ENCODE results near the gene ETNK2.
"Not testable (repeated sequence)": the region's sequence is repeated elsewhere in the genome, so short reads cannot be mapped to it uniquely, and the experiment has no call there.

Gene ETNK2

DNA sequence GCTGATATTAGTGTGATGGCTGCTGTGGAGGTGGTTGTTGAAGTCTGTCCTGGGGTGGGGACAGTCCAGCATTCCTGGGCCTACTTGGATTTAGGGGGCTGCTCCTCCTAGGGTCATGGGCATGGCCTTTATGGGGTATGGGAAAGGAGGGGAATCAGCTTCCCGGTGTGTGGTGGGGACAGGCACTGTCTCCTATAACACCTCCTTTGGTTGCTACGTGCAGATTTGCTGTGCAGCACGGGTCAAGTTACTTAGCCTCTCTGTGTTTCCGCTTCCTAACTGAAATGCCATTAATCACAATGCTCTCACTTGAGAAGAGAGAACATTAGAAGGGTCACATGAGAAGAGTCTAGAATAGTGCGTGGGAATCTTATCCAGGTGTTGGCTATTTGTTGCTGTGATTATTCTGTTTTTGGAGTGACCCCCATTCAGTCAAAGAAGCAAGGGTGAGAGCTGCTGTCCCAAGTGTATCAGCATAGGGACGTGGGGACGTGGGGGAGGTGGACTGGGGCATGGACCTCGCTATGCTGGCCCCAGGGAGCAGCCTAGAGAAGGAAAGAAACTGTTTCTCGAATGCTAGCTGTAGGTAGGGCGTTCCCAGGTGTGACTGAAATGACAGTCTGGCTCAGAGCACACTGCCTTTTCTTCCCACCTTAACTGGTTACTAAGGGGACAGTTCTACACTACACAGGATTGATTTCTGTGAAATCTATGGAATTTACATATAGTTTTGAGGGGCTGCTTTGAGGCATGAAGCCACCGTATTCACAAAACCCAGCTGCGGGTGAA, 59.0 kb downstream of the ETNK2 start:
- H3K36me3 ChIP-seq (ENCODE audit: control insufficient read depth in 1 of 2, insufficient read depth in 2 of 2, low read length in 2 of 2), result no peaks in the 10 kb centered on the region
- H3K9ac ChIP-seq (ENCODE audit: low read depth in 1 of 2, low read length in 2 of 2), result peak overlapping the region; percentile 35 to 65
- peak overlapping the region; percentile 8 to 47 for H3K4me3 ChIP-seq (ENCODE audit: low read depth in 1 of 2, low read length in 2 of 2)
- peaks cover 23 to 31% of the 10 kb centered on the region in 2 donors for H3K4me1 ChIP-seq (ENCODE audit: control insufficient read depth in 1 of 2, insufficient read depth in 2 of 2, low read length in 2 of 2)
- H3K9me3 ChIP-seq (ENCODE audit: control insufficient read depth in 1 of 2, low read length in 2 of 2), result no peaks in the 10 kb centered on the region
- H3K27ac ChIP-seq (ENCODE audit: low read depth, low read length), result peak overlapping the region; percentile 82
- H3K27me3 ChIP-seq (ENCODE audit: control insufficient read depth in 1 of 2, insufficient read depth in 2 of 2, low read length in 2 of 2), result no peaks in the 10 kb centered on the region

DNA sequence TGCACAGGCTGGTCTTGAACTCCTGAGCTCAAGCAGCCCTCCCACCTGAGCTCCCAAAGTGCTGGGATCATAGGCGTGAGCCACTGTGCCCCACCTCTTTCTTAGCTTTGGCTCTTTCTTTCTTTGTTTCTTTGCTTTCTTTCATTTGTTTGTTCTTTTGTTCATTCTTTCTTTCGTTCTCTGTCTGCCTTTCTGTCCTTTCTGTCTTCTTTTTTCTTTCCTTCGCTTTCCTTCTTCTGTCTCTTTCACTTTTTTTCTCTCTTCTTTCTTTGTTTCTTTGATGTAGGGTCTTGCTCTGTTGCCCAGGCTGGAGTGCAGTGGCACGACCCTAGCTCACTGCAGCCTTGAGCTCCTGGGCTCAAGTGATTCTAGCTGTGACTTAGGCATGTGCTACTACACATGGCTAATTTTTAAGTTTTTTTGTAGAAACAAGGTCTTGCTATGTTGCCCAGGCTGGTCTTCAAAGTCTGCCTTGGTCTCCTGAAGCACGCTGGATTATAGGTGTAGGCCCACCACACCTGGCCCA, 60.0 kb downstream of the ETNK2 start:
- no peaks in the 10 kb centered on the region for H3K9me3 ChIP-seq (ENCODE audit: control insufficient read depth in 1 of 2, low read length in 2 of 2)
- H3K36me3 ChIP-seq (ENCODE audit: control insufficient read depth in 1 of 2, insufficient read depth in 2 of 2, low read length in 2 of 2), result no peaks in the 10 kb centered on the region
- no peak overlapping the region for H3K9ac ChIP-seq (ENCODE audit: low read depth in 1 of 2, low read length in 2 of 2)
- H3K27ac ChIP-seq (ENCODE audit: low read depth, low read length), result no peak overlapping the region
- H3K4me3 ChIP-seq (ENCODE audit: low read depth in 1 of 2, low read length in 2 of 2), result no peak overlapping the region
- H3K4me1 ChIP-seq (ENCODE audit: control insufficient read depth in 1 of 2, insufficient read depth in 2 of 2, low read length in 2 of 2), result peaks cover 26 to 39% of the 10 kb centered on the region in 2 donors
- no peaks in the 10 kb centered on the region for H3K27me3 ChIP-seq (ENCODE audit: control insufficient read depth in 1 of 2, insufficient read depth in 2 of 2, low read length in 2 of 2)

GRCh38 chr1:204091066-204091465, 60.8 kb downstream of the ETNK2 start:
- Histone ChIP-seq H3K9ac (ENCODE audit: low read depth in 1 of 2, low read length in 2 of 2) (no peak overlapping the region), H3K36me3 (ENCODE audit: control insufficient read depth in 1 of 2, insufficient read depth in 2 of 2, low read length in 2 of 2) (no peaks in the 10 kb centered on the region), H3K9me3 (ENCODE audit: control insufficient read depth in 1 of 2, low read length in 2 of 2) (no peaks in the 10 kb centered on the region), H3K27me3 (ENCODE audit: control insufficient read depth in 1 of 2, insufficient read depth in 2 of 2, low read length in 2 of 2) (no peaks in the 10 kb centered on the region), H3K4me1 (ENCODE audit: control insufficient read depth in 1 of 2, insufficient read depth in 2 of 2, low read length in 2 of 2) (peaks cover 26 to 40% of the 10 kb centered on the region in 2 donors), H3K4me3 (ENCODE audit: low read depth in 1 of 2, low read length in 2 of 2) (no peak overlapping the region), H3K27ac (ENCODE audit: low read depth, low read length) (no peak overlapping the region)

- not testable (repeated sequence) for H3K27ac ChIP-seq (ENCODE audit: low read depth, low read length); H3K27me3 ChIP-seq (ENCODE audit: control insufficient read depth in 1 of 2, insufficient read depth in 2 of 2, low read length in 2 of 2); H3K9me3 ChIP-seq (ENCODE audit: control insufficient read depth in 1 of 2, low read length in 2 of 2); H3K4me3 ChIP-seq (ENCODE audit: low read depth in 1 of 2, low read length in 2 of 2); H3K9ac ChIP-seq (ENCODE audit: low read depth in 1 of 2, low read length in 2 of 2); H3K36me3 ChIP-seq (ENCODE audit: control insufficient read depth in 1 of 2, insufficient read depth in 2 of 2, low read length in 2 of 2)
- H3K4me1 ChIP-seq (ENCODE audit: control insufficient read depth in 1 of 2, insufficient read depth in 2 of 2, low read length in 2 of 2), result peaks cover 27 to 45% of the 10 kb centered on the region in 2 donors
These were observed 61.7 kb downstream of the ETNK2 start for GRCh38 chr1:204090132-204090531.

GRCh38 chr1:204089044-204089751, 62.6 kb downstream of the ETNK2 start:
- no peaks in the 10 kb centered on the region for H3K36me3 ChIP-seq (ENCODE audit: control insufficient read depth in 1 of 2, insufficient read depth in 2 of 2, low read length in 2 of 2)
- H3K4me3 ChIP-seq (ENCODE audit: low read depth in 1 of 2, low read length in 2 of 2), result no peak overlapping the region
- no peaks in the 10 kb centered on the region for H3K9me3 ChIP-seq (ENCODE audit: control insufficient read depth in 1 of 2, low read length in 2 of 2)
- peak overlapping the region; percentile 52 for H3K27ac ChIP-seq (ENCODE audit: low read depth, low read length)
- H3K4me1 ChIP-seq (ENCODE audit: control insufficient read depth in 1 of 2, insufficient read depth in 2 of 2, low read length in 2 of 2), result peaks cover 34 to 50% of the 10 kb centered on the region in 2 donors
- H3K9ac ChIP-seq (ENCODE audit: low read depth in 1 of 2, low read length in 2 of 2), result no peak overlapping the region
- no peaks in the 10 kb centered on the region for H3K27me3 ChIP-seq (ENCODE audit: control insufficient read depth in 1 of 2, insufficient read depth in 2 of 2, low read length in 2 of 2)

- H3K9ac ChIP-seq (ENCODE audit: low read depth in 1 of 2, low read length in 2 of 2), result peak overlapping the region in 1 of 2 donors; percentile 18
- peaks cover 34 to 53% of the 10 kb centered on the region in 2 donors for H3K4me1 ChIP-seq (ENCODE audit: control insufficient read depth in 1 of 2, insufficient read depth in 2 of 2, low read length in 2 of 2)
- H3K27ac ChIP-seq (ENCODE audit: low read depth, low read length), result peak overlapping the region; percentile 52
- peak overlapping the region in 1 of 2 donors; percentile 10 for H3K4me3 ChIP-seq (ENCODE audit: low read depth in 1 of 2, low read length in 2 of 2)
- no peaks in the 10 kb centered on the region for H3K9me3 ChIP-seq (ENCODE audit: control insufficient read depth in 1 of 2, low read length in 2 of 2)
- no peaks in the 10 kb centered on the region for H3K27me3 ChIP-seq (ENCODE audit: control insufficient read depth in 1 of 2, insufficient read depth in 2 of 2, low read length in 2 of 2)
- no peaks in the 10 kb centered on the region for H3K36me3 ChIP-seq (ENCODE audit: control insufficient read depth in 1 of 2, insufficient read depth in 2 of 2, low read length in 2 of 2)
These were observed 63.2 kb downstream of the ETNK2 start for GRCh38 chr1:204088596-204088995.

GRCh38 chr1:204087893-204088528, 63.8 kb downstream of the ETNK2 start:
- Histone ChIP-seq H3K9ac (ENCODE audit: low read depth in 1 of 2, low read length in 2 of 2) (peak overlapping the region; percentile 2 to 18), H3K27ac (ENCODE audit: low read depth, low read length) (peak overlapping the region; percentile 53), H3K36me3 (ENCODE audit: control insufficient read depth in 1 of 2, insufficient read depth in 2 of 2, low read length in 2 of 2) (no peaks in the 10 kb centered on the region), H3K4me3 (ENCODE audit: low read depth in 1 of 2, low read length in 2 of 2) (no peak overlapping the region), H3K9me3 (ENCODE audit: control insufficient read depth in 1 of 2, low read length in 2 of 2) (no peaks in the 10 kb centered on the region), H3K27me3 (ENCODE audit: control insufficient read depth in 1 of 2, insufficient read depth in 2 of 2, low read length in 2 of 2) (no peaks in the 10 kb centered on the region), H3K4me1 (ENCODE audit: control insufficient read depth in 1 of 2, insufficient read depth in 2 of 2, low read length in 2 of 2) (peaks cover 37 to 48% of the 10 kb centered on the region in 2 donors)

- peak overlapping the region; percentile 2 to 6 for H3K9ac ChIP-seq (ENCODE audit: low read depth in 1 of 2, low read length in 2 of 2)
- H3K27ac ChIP-seq (ENCODE audit: low read depth, low read length), result peak overlapping the region; percentile 53
These were observed 64.5 kb downstream of the ETNK2 start for GRCh38 chr1:204087181-204087892.

GRCh38 chr1:204085876-204086275, 66.0 kb downstream of the ETNK2 start:
- no peaks in the 10 kb centered on the region for H3K9me3 ChIP-seq (ENCODE audit: control insufficient read depth in 1 of 2, low read length in 2 of 2)
- no peak overlapping the region for H3K4me3 ChIP-seq (ENCODE audit: low read depth in 1 of 2, low read length in 2 of 2)
- no peaks in the 10 kb centered on the region for H3K36me3 ChIP-seq (ENCODE audit: control insufficient read depth in 1 of 2, insufficient read depth in 2 of 2, low read length in 2 of 2)
- H3K27me3 ChIP-seq (ENCODE audit: control insufficient read depth in 1 of 2, insufficient read depth in 2 of 2, low read length in 2 of 2), result no peaks in the 10 kb centered on the region
- H3K4me1 ChIP-seq (ENCODE audit: control insufficient read depth in 1 of 2, insufficient read depth in 2 of 2, low read length in 2 of 2), result peaks cover 38 to 43% of the 10 kb centered on the region in 2 donors
- H3K27ac ChIP-seq (ENCODE audit: low read depth, low read length), result no peak overlapping the region
- H3K9ac ChIP-seq (ENCODE audit: low read depth in 1 of 2, low read length in 2 of 2), result no peak overlapping the region

More at GRCh38 chr1:204087181-204087892, 64.5 kb downstream of the ETNK2 start:
- H3K4me1 ChIP-seq (ENCODE audit: control insufficient read depth in 1 of 2, insufficient read depth in 2 of 2, low read length in 2 of 2), result peaks cover 37 to 45% of the 10 kb centered on the region in 2 donors
- H3K36me3 ChIP-seq (ENCODE audit: control insufficient read depth in 1 of 2, insufficient read depth in 2 of 2, low read length in 2 of 2), result no peaks in the 10 kb centered on the region
- H3K27me3 ChIP-seq (ENCODE audit: control insufficient read depth in 1 of 2, insufficient read depth in 2 of 2, low read length in 2 of 2), result no peaks in the 10 kb centered on the region
- H3K4me3 ChIP-seq (ENCODE audit: low read depth in 1 of 2, low read length in 2 of 2), result no peak overlapping the region
- H3K9me3 ChIP-seq (ENCODE audit: control insufficient read depth in 1 of 2, low read length in 2 of 2), result no peaks in the 10 kb centered on the region

Measured in duodenal mucosa (tissue), 2 donors.